HCT116 (cell line): ENCODE data around the gene MSTN. TPM values are rescaled to one million over a fixed set of nuclear protein-coding genes. Genes with fewer than 3 reads are reported as not detected.

Source experiments
- ATAC-seq: fragments of 200-7000 bp; cut with Tn5 transposase; 2 replicates; pipeline ENCODE4 v1.9.1; 2020; ENCODE audit warnings: mild to moderate bottlenecking, moderate library complexity
- BruUV-seq: library from RNA; stranded (reverse); fragments of 400-500 nt; replicated peaks from 2 replicates; lab custom pipeline; 2021; lab: Mats Ljungman, UMichigan
- CTCF ChIA-PET: fragments of 300-600 bp; sonication (Branson Sonifier 250); formaldehyde crosslinking; loops from one replicate; lab custom pipeline; 2021; ENCODE audit warnings: antibody characterized with exemption; lab: Charles Lee
- POLR2A ChIA-PET: fragments of 300-600, 350-600 bp; sonication (Branson Sonifier 250); formaldehyde crosslinking; loops from one replicate; lab custom pipeline; 2021; ENCODE audit warnings: antibody characterized with exemption; lab: Charles Lee
- RAD21 ChIA-PET, 2 experiments: fragments of 300-600 bp; sonication (Branson Sonifier 250); formaldehyde crosslinking; loops; one replicate each; lab custom pipeline; 2023; ENCODE audit warnings: low total read pairs in 2 of 2; ENCODE audit not compliant: uncharacterized antibody in 2 of 2, unreplicated experiment in 2 of 2, low non-redundant PET in 1 of 2; lab: Charles Lee
- DNase-seq: peaks from one replicate; pipeline ENCODE4 v3.0.0-alpha.2; 2010; ENCODE audit warnings: low read depth, low spot score
- H2AFZ ChIP-seq: fragments of 200-600 bp; shearing (Covaris generic), sonication (generic); 2 replicates; pipeline ENCODE4 v1.6.1; 2017; ENCODE audit warnings: low read depth, mixed run types, mixed read lengths, antibody characterized with exemption, low read length; ENCODE audit not compliant: poor library complexity, severe bottlenecking
- H3K27ac ChIP-seq: 2 replicates; pipeline ENCODE4 v1.5.1; 2012; ENCODE audit warnings: low read depth, low read length
- H3K27me3 ChIP-seq: fragments of 200-600 bp; sonication (generic); 2 replicates; pipeline ENCODE4 v1.6.1; 2016; ENCODE audit warnings: mixed run types, low read length, mixed read lengths; ENCODE audit not compliant: insufficient read depth
- H3K36me3 ChIP-seq, 2 experiments: fragments of 200-500 bp in 1 of 2; fragments of 200-600 bp in 1 of 2; sonication (Bioruptor generic) in 1 of 2; sonication (generic) in 1 of 2; 2 replicates each; pipeline versions ENCODE4 v1.5.1 to v1.6.1; 2014 to 2016; ENCODE audit warnings: low read length in 2 of 2, inconsistent platforms in 1 of 2, mixed read lengths in 1 of 2, mixed run types in 1 of 2; ENCODE audit not compliant: insufficient read depth in 2 of 2, control insufficient read depth in 1 of 2
- H3K4me1 ChIP-seq, 2 experiments: fragments of 200-600 bp in 1 of 2; sonication (generic) in 1 of 2; 2 replicates each; pipeline versions ENCODE4 v1.5.1 to v1.6.1; 2012 to 2017; ENCODE audit warnings: low read length in 2 of 2, inconsistent platforms in 1 of 2, mild to moderate bottlenecking in 1 of 2, mixed read lengths in 1 of 2, mixed run types in 1 of 2, moderate library complexity in 1 of 2; ENCODE audit not compliant: insufficient read depth in 2 of 2, control insufficient read depth in 1 of 2
- H3K4me2 ChIP-seq: fragments of 200-600 bp; sonication (generic); 2 replicates; pipeline ENCODE4 v1.6.1; 2017; ENCODE audit warnings: mixed run types, low read length, mixed read lengths
- H3K4me3 ChIP-seq, 2 experiments: fragments of 200-600 bp in 1 of 2; sonication (generic) in 1 of 2; replicated peaks in 1 of 2; 2 replicates each; pipeline ENCODE4 v1.5.1; 2011 to 2016; ENCODE audit warnings: low read length in 2 of 2, control low read depth in 1 of 2, low read depth in 1 of 2, mild to moderate bottlenecking in 1 of 2, mixed read lengths in 1 of 2, mixed run types in 1 of 2
- H3K79me2 ChIP-seq: fragments of 200-600 bp; sonication (generic); 2 replicates; pipeline ENCODE4 v1.6.1; 2017; ENCODE audit warnings: mild to moderate bottlenecking, mixed run types, low read length, moderate library complexity, mixed read lengths; ENCODE audit not compliant: insufficient read depth
- H3K9ac ChIP-seq: fragments of 200-600 bp; sonication (generic); 2 replicates; pipeline ENCODE4 v1.6.1; 2016; ENCODE audit warnings: low read length, mixed read lengths
- H3K9me2 ChIP-seq: fragments of 200-600 bp; sonication (generic), shearing (Covaris generic); 2 replicates; pipeline ENCODE4 v1.6.1; 2017; ENCODE audit warnings: mixed run types, mild to moderate bottlenecking, moderate library complexity; ENCODE audit not compliant: insufficient read depth
- H3K9me3 ChIP-seq, 2 experiments: fragments of 200-500 bp in 1 of 2; fragments of 200-600 bp in 1 of 2; sonication (Bioruptor generic) in 1 of 2; sonication (generic) in 1 of 2; 2 replicates each; pipeline ENCODE4 v1.6.1; 2014 to 2017; ENCODE audit warnings: low read length in 2 of 2, mixed read lengths in 2 of 2, inconsistent platforms in 1 of 2, low read depth in 1 of 2, mild to moderate bottlenecking in 1 of 2, mixed run types in 1 of 2, moderate library complexity in 1 of 2; ENCODE audit not compliant: control insufficient read depth in 1 of 2, insufficient read depth in 1 of 2
- H4K20me1 ChIP-seq: fragments of 200-600 bp; sonication (generic), shearing (Covaris generic); 2 replicates; pipeline ENCODE4 v1.6.1; 2017; ENCODE audit warnings: mixed run types, mild to moderate bottlenecking, moderate library complexity; ENCODE audit not compliant: insufficient read depth
- CBX3 ChIP-seq: IDR thresholded peaks from 2 replicates; pipeline ENCODE4 v1.6.1; 2012; ENCODE audit warnings: low read depth
- CEBPB ChIP-seq: IDR thresholded peaks from 2 replicates; pipeline ENCODE4 v1.6.1; 2012; ENCODE audit warnings: low read depth
- EZH2 ChIP-seq: fragments of 200-600 bp; sonication (generic); IDR thresholded peaks from 2 replicates; pipeline ENCODE4 v1.6.1; 2017; ENCODE audit warnings: antibody characterized with exemption, mixed run types
- EZH2phosphoT487 ChIP-seq: fragments of 200-600 bp; IDR thresholded peaks from 2 replicates; pipeline ENCODE4 v1.6.1; 2018; ENCODE audit warnings: antibody characterized with exemption, borderline replicate concordance
- MAX ChIP-seq: IDR thresholded peaks from 2 replicates; pipeline ENCODE4 v1.6.1; 2012
- POLR2AphosphoS5 ChIP-seq: IDR thresholded peaks from 2 replicates; pipeline ENCODE4 v1.6.1; 2011; ENCODE audit warnings: mild to moderate bottlenecking, low read depth, low read length, moderate library complexity
- SIN3A ChIP-seq: IDR thresholded peaks from 2 replicates; pipeline ENCODE4 v1.6.1; 2012; ENCODE audit warnings: low read depth
- SRF ChIP-seq: IDR thresholded peaks from 2 replicates; pipeline ENCODE4 v1.6.1; 2012; ENCODE audit warnings: low read depth
- TCF7L2 ChIP-seq: IDR thresholded peaks from 2 replicates; pipeline ENCODE4 v1.7.0; 2011; ENCODE audit warnings: borderline replicate concordance, inconsistent platforms; ENCODE audit not compliant: insufficient read depth, insufficient read length; ENCODE audit errors: extremely low read depth
- intact Hi-C: fragments of 100-400 bp; cut with micrococcal nuclease; formaldehyde crosslinking; loops from 2 replicates; pipeline ENCODE4 v1.10.0; 2022
- total RNA-seq: library from RNA; stranded (reverse); gene quantifications from one replicate; pipeline ENCODE4 v1.2.1, GENCODE V29; 2021; ENCODE audit not compliant: unreplicated experiment
- TF ChIP-seq, protein P1 (sequence below): IDR thresholded peaks from 2 replicates; pipeline ENCODE4 v1.6.1; 2011; ENCODE audit warnings: mild to moderate bottlenecking, low read length, moderate library complexity; ENCODE audit not compliant: insufficient replicate concordance; ENCODE audit errors: extremely low read depth
- TF ChIP-seq, protein P2 (sequence below), 3 experiments: fragments of 200-600 bp in 1 of 3; sonication (generic) in 1 of 3; IDR thresholded peaks in 2 of 3; conservative IDR thresholded peaks in 1 of 3; 2 replicates each; pipeline ENCODE4 v1.5.1; 2012 to 2017; ENCODE audit warnings: low read depth in 2 of 3, low read length in 2 of 3, antibody characterized with exemption in 1 of 3, borderline replicate concordance in 1 of 3, control low read depth in 1 of 3, mild to moderate bottlenecking in 1 of 3, mixed read lengths in 1 of 3, mixed run types in 1 of 3, moderate library complexity in 1 of 3; ENCODE audit not compliant: insufficient read depth in 1 of 3
- TF ChIP-seq, protein P3 (sequence below): IDR thresholded peaks from 2 replicates; pipeline ENCODE4 v1.6.1; 2012
- TF ChIP-seq, protein P4 (sequence below): IDR thresholded peaks from 2 replicates; pipeline ENCODE4 v1.6.1; 2012; ENCODE audit warnings: low read depth

Gene MSTN
- total RNA-seq, 1 experiment from 2014 or later: 0.12 TPM

DNA sequence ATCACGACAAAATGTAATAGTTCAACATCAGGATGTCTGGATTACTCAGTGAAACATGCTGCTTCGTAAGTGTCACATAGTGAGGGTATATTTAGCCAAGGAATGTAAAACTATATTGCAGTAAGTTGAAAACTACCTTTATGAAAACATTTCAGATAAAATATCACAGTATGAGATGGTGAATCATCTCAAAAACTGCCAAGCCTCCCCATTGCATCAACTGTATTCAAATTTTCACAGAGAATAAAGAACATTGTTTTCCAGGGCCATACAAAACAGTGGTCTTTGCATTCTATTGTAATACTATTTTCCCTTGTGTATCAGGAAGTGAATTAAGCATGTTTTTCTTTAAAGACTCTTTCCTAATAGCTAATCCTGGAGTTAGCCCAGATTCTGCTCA is 47.6 kb upstream of the MSTN start:
- BruUV-seq: no TSS peak
- ChIA-PET POLR2A (no interaction called here), RAD21 (no interaction called here), CTCF (no interaction called here)
- H2AFZ ChIP-seq: no peak overlapping the region
- no peak overlapping the region for H3K9ac ChIP-seq
- DNase-seq (no peak), ATAC-seq (no peak)
- no peaks in the 10 kb centered on the region for H3K4me1 ChIP-seq
- H3K79me2 ChIP-seq: no peaks in the 10 kb centered on the region
- H3K4me2 ChIP-seq: no peak overlapping the region
- intact Hi-C loops: no loop called here
- no peaks in the 10 kb centered on the region for H3K9me3 ChIP-seq
- no peaks in the 10 kb centered on the region for H3K27me3 ChIP-seq
- H3K9me2 ChIP-seq: no peaks in the 10 kb centered on the region
- no peaks in the 10 kb centered on the region for H3K36me3 ChIP-seq
- no peaks in the 10 kb centered on the region for H4K20me1 ChIP-seq
- TF ChIP-seq, protein P1, sequence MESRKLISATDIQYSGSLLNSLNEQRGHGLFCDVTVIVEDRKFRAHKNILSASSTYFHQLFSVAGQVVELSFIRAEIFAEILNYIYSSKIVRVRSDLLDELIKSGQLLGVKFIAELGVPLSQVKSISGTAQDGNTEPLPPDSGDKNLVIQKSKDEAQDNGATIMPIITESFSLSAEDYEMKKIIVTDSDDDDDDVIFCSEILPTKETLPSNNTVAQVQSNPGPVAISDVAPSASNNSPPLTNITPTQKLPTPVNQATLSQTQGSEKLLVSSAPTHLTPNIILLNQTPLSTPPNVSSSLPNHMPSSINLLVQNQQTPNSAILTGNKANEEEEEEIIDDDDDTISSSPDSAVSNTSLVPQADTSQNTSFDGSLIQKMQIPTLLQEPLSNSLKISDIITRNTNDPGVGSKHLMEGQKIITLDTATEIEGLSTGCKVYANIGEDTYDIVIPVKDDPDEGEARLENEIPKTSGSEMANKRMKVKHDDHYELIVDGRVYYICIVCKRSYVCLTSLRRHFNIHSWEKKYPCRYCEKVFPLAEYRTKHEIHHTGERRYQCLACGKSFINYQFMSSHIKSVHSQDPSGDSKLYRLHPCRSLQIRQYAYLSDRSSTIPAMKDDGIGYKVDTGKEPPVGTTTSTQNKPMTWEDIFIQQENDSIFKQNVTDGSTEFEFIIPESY: no peak
- TF ChIP-seq, protein P2, sequence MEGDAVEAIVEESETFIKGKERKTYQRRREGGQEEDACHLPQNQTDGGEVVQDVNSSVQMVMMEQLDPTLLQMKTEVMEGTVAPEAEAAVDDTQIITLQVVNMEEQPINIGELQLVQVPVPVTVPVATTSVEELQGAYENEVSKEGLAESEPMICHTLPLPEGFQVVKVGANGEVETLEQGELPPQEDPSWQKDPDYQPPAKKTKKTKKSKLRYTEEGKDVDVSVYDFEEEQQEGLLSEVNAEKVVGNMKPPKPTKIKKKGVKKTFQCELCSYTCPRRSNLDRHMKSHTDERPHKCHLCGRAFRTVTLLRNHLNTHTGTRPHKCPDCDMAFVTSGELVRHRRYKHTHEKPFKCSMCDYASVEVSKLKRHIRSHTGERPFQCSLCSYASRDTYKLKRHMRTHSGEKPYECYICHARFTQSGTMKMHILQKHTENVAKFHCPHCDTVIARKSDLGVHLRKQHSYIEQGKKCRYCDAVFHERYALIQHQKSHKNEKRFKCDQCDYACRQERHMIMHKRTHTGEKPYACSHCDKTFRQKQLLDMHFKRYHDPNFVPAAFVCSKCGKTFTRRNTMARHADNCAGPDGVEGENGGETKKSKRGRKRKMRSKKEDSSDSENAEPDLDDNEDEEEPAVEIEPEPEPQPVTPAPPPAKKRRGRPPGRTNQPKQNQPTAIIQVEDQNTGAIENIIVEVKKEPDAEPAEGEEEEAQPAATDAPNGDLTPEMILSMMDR (IDR thresholded peaks at IDR 0.05 in 2 of 3, conservative IDR thresholded peaks at IDR 0.05 in 1 of 3; ENCODE audit: borderline replicate concordance in 1 of 3, insufficient read depth in 1 of 3, low read depth in 2 of 3, low read length in 2 of 3): no peak
- TF ChIP-seq CEBPB (no peak), EZH2phosphoT487 (no peak), EZH2 (no peak), MAX (no peak), SIN3A (no peak), TCF7L2 (no peak), CBX3 (no peak), POLR2AphosphoS5 (no peak), SRF (no peak)
- TF ChIP-seq, protein P3, sequence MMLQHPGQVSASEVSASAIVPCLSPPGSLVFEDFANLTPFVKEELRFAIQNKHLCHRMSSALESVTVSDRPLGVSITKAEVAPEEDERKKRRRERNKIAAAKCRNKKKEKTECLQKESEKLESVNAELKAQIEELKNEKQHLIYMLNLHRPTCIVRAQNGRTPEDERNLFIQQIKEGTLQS: no peak
- TF ChIP-seq, protein P4, sequence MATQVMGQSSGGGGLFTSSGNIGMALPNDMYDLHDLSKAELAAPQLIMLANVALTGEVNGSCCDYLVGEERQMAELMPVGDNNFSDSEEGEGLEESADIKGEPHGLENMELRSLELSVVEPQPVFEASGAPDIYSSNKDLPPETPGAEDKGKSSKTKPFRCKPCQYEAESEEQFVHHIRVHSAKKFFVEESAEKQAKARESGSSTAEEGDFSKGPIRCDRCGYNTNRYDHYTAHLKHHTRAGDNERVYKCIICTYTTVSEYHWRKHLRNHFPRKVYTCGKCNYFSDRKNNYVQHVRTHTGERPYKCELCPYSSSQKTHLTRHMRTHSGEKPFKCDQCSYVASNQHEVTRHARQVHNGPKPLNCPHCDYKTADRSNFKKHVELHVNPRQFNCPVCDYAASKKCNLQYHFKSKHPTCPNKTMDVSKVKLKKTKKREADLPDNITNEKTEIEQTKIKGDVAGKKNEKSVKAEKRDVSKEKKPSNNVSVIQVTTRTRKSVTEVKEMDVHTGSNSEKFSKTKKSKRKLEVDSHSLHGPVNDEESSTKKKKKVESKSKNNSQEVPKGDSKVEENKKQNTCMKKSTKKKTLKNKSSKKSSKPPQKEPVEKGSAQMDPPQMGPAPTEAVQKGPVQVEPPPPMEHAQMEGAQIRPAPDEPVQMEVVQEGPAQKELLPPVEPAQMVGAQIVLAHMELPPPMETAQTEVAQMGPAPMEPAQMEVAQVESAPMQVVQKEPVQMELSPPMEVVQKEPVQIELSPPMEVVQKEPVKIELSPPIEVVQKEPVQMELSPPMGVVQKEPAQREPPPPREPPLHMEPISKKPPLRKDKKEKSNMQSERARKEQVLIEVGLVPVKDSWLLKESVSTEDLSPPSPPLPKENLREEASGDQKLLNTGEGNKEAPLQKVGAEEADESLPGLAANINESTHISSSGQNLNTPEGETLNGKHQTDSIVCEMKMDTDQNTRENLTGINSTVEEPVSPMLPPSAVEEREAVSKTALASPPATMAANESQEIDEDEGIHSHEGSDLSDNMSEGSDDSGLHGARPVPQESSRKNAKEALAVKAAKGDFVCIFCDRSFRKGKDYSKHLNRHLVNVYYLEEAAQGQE: no peak
- H3K4me3 ChIP-seq: no peak overlapping the region
- H3K27ac ChIP-seq: no peak overlapping the region
